HG02981 (cell line): Measurements from ENCODE around the gene RAB6B.

Source experiments
- ATAC-seq: cut with Tn5 transposase; IDR thresholded peaks from one replicate; pipeline ENCODE4 v1.9.1; 2021; ENCODE audit warnings: mild to moderate bottlenecking, moderate library complexity; ENCODE audit not compliant: unreplicated experiment

Gene RAB6B

GRCh38 chr3:133931084-133931483 is 35.4 kb upstream of the RAB6B start:
- no peak for ATAC-seq

- no peak for ATAC-seq
Measured at GRCh38 chr3:133930341-133930933, 34.8 kb upstream of the RAB6B start.

- ATAC-seq: no peak
Measured at GRCh38 chr3:133928903-133929607, 33.4 kb upstream of the RAB6B start.

GRCh38 chr3:133928136-133928893 is 32.6 kb upstream of the RAB6B start:
- ATAC-seq: no peak

- peak; percentile 72 for ATAC-seq
Measured at GRCh38 chr3:133927540-133928066, 31.9 kb upstream of the RAB6B start.

GRCh38 chr3:133926736-133927539 is 31.3 kb upstream of the RAB6B start:
- peak; percentile 6 for ATAC-seq

- no peak for ATAC-seq
Measured at GRCh38 chr3:133925960-133926735, 30.5 kb upstream of the RAB6B start.

GRCh38 chr3:133924041-133924440 is 28.4 kb upstream of the RAB6B start:
- ATAC-seq: no peak

GRCh38 chr3:133921592-133921991 is 25.9 kb upstream of the RAB6B start:
- ATAC-seq: no peak

- ATAC-seq: no peak
Measured at GRCh38 chr3:133917144-133917543, 21.5 kb upstream of the RAB6B start.

- no peak for ATAC-seq
Measured at GRCh38 chr3:133915685-133916658, 20.3 kb upstream of the RAB6B start.

GRCh38 chr3:133914839-133915600 is 19.3 kb upstream of the RAB6B start:
- ATAC-seq: no peak

- no peak for ATAC-seq
Measured at GRCh38 chr3:133910422-133910821, 14.7 kb upstream of the RAB6B start.

GRCh38 chr3:133905376-133905775 is 9.7 kb upstream of the RAB6B start:
- ATAC-seq: no peak

GRCh38 chr3:133901847-133902246 is 6.2 kb upstream of the RAB6B start:
- ATAC-seq: no peak

- no peak for ATAC-seq
Measured at GRCh38 chr3:133901083-133901482, 5.4 kb upstream of the RAB6B start.

- ATAC-seq: no peak
Measured at GRCh38 chr3:133899311-133899710, 3.6 kb upstream of the RAB6B start.

GRCh38 chr3:133897547-133897946 is 1.9 kb upstream of the RAB6B start:
- no peak for ATAC-seq
